H1 (cell line): ENCODE data around the gene WNK2.

Source experiments
- ATF2 ChIP-seq: IDR thresholded peaks from 2 replicates; pipeline ENCODE4 v1.6.1; 2012; ENCODE audit warnings: low read length, inconsistent platforms
- BCL11A ChIP-seq, 2 experiments: IDR thresholded peaks; one replicate each; pipeline ENCODE4 v1.6.1; 2011; ENCODE audit warnings: low read depth in 2 of 2, low read length in 2 of 2, mild to moderate bottlenecking in 2 of 2
- JUN ChIP-seq: IDR thresholded peaks from 2 replicates; pipeline ENCODE4 v1.6.1; 2011; ENCODE audit warnings: low read depth, mild to moderate bottlenecking, improper control_type of control experiment, low read length
- MAFK ChIP-seq: IDR thresholded peaks from 2 replicates; pipeline ENCODE4 v1.6.1; 2012; ENCODE audit warnings: low read depth, mild to moderate bottlenecking, improper control_type of control experiment, low read length
- MAX ChIP-seq: IDR thresholded peaks from 2 replicates; pipeline ENCODE4 v1.6.1; 2012; ENCODE audit warnings: inconsistent platforms
- SRF ChIP-seq: IDR thresholded peaks from 2 replicates; pipeline ENCODE4 v1.6.1; 2011; ENCODE audit warnings: mild to moderate bottlenecking, low read depth, low read length, moderate library complexity

GRCh38 chr9:93247892-93248291 is 64.0 kb downstream of the WNK2 start:
- TF ChIP-seq SRF (no peak), MAX (no peak), JUN (no peak), MAFK (no peak), ATF2 (no peak), BCL11A (IDR thresholded peaks at IDR 0.05; ENCODE audit: low read depth in 2 of 2, low read length in 2 of 2) (no peak)
